Measurements from ENCODE around the gene PLEKHM2. TPM values are rescaled to one million over a fixed set of nuclear protein-coding genes. Genes with fewer than 3 reads are reported as not detected.

Gene PLEKHM2
- total RNA-seq, 1 experiment from 2014 or later: 45.9 TPM

DNA sequence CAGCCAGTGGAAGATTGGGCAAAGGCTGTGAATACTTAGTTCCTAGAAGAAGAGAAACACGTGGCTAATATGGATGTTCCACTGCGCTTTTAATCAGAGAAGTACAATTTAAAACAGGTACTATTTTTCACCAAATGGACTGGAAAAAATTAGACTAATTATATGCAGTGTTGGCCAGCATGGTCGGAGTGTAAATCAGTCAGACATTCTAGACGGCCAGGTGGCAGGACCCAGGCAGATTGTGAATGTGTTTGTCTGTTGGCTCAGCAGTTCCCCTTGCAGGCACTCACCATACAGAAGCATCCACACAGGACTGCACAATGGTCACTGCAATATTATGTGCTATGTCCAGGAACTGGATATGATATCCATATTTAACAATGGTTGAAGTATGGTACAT is 28.0 kb downstream of the PLEKHM2 start:
- H2BK20ac ChIP-seq (ENCODE audit: low read depth, low read length, poor library complexity, severe bottlenecking): no peak overlapping the region
- H3T11ph ChIP-seq (ENCODE audit: low read length): no peak overlapping the region
- TF ChIP-seq, protein P1, sequence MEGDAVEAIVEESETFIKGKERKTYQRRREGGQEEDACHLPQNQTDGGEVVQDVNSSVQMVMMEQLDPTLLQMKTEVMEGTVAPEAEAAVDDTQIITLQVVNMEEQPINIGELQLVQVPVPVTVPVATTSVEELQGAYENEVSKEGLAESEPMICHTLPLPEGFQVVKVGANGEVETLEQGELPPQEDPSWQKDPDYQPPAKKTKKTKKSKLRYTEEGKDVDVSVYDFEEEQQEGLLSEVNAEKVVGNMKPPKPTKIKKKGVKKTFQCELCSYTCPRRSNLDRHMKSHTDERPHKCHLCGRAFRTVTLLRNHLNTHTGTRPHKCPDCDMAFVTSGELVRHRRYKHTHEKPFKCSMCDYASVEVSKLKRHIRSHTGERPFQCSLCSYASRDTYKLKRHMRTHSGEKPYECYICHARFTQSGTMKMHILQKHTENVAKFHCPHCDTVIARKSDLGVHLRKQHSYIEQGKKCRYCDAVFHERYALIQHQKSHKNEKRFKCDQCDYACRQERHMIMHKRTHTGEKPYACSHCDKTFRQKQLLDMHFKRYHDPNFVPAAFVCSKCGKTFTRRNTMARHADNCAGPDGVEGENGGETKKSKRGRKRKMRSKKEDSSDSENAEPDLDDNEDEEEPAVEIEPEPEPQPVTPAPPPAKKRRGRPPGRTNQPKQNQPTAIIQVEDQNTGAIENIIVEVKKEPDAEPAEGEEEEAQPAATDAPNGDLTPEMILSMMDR (conservative IDR thresholded peaks at IDR 0.05): no peak
- Mint-ChIP-seq H3K4me1 (no peaks in the 10 kb centered on the region), H3K27ac (no peak overlapping the region), H3K4me3 (no peak overlapping the region), H3K36me3 (ENCODE audit: insufficient read depth in 1 of 3, low read depth in 3 of 3) (peaks cover 3 to 15% (median 11%) of the 10 kb centered on the region in 3 experiments; a peak in 4 of 7 replicates), H3K9me3 (no peaks in the 10 kb centered on the region), H3K27me3 (ENCODE audit: low read depth) (no peaks in the 10 kb centered on the region)
- H2BK120ac ChIP-seq (ENCODE audit: low read depth, low read length, poor library complexity, severe bottlenecking): no peak overlapping the region
- no peak overlapping the region for H3K56ac ChIP-seq (ENCODE audit: insufficient read length, low read depth, low read length)
- no peak overlapping the region for H2BK12ac ChIP-seq (ENCODE audit: insufficient read length, low read depth, low read length)
- H3K27me3 ChIP-seq (ENCODE audit: insufficient read depth, low read length): no peaks in the 10 kb centered on the region
- no peak overlapping the region for H3K9ac ChIP-seq (ENCODE audit: extremely low read depth, insufficient read length, low read length)
- H3K4ac ChIP-seq (ENCODE audit: low read depth, low read length): no peak overlapping the region
- no peaks in the 10 kb centered on the region for H4K20me1 ChIP-seq (ENCODE audit: control insufficient read depth, insufficient read depth, insufficient read length)
- H4K91ac ChIP-seq (ENCODE audit: insufficient read length, low read depth, low read length): no peak overlapping the region
- H3K9me3 ChIP-seq (ENCODE audit: control insufficient read depth, low read depth, low read length): no peaks in the 10 kb centered on the region
- no peak overlapping the region for H2AK5ac ChIP-seq (ENCODE audit: insufficient read length, low read length)
- H4K5ac ChIP-seq (ENCODE audit: insufficient read length, low read depth, low read length): no peak overlapping the region
- H3K79me1 ChIP-seq (ENCODE audit: insufficient read depth, low read depth, low read length, poor library complexity, severe bottlenecking): peaks cover 3% of the 10 kb centered on the region
- H2BK5ac ChIP-seq (ENCODE audit: insufficient read length, low read length): no peak overlapping the region
- H3K18ac ChIP-seq (ENCODE audit: insufficient read length, low read depth, low read length): no peak overlapping the region
- H3K79me2 ChIP-seq (ENCODE audit: insufficient read depth, low read length): no peaks in the 10 kb centered on the region
- H3K14ac ChIP-seq (ENCODE audit: insufficient read depth, low read length): no peak overlapping the region
- H2AFZ ChIP-seq (ENCODE audit: low read length): no peak overlapping the region
- no peak overlapping the region for H3K27ac ChIP-seq (ENCODE audit: insufficient read length, low read depth, low read length)
- no peaks in the 10 kb centered on the region for H3K23me2 ChIP-seq (ENCODE audit: insufficient read length, low read depth, low read length, poor library complexity, severe bottlenecking)
- H3K23ac ChIP-seq (ENCODE audit: insufficient read length, low read depth, low read length): no peak overlapping the region
- H2BK15ac ChIP-seq (ENCODE audit: low read depth, low read length): no peak overlapping the region
- no peak overlapping the region for H4K8ac ChIP-seq (replicated peaks; ENCODE audit: insufficient read length, low read depth, low read length)
- DNase-seq: no peak
- H3K4me1 ChIP-seq (ENCODE audit: insufficient read depth, low read length): no peaks in the 10 kb centered on the region
- WGBS (ENCODE audit: extremely low coverage, insufficient read length, low lambda C conversion rate): no CpG with 5 or more reads among the region's 4 CpGs
- H3K4me2 ChIP-seq (ENCODE audit: insufficient read depth, insufficient read length, low read length): no peak overlapping the region
